ENCODE data around the gene GGPS1.

- TF ChIP-seq CTCF (IDR thresholded peaks at IDR 0.05; ENCODE audit: insufficient read depth, low read depth, low read length) (no peak), EZH2 (IDR thresholded peaks at IDR 0.05; ENCODE audit: insufficient read depth, low read length) (no peak)
Measured at GRCh38 chr1:235280467-235280866, 47.9 kb upstream of the GGPS1 start.

Measured in astrocyte (in vitro differentiated cells and primary cell).